Left lung (tissue), 10 donors: ENCODE results near the gene LY6G6D. TPM values are rescaled to one million over a fixed set of nuclear protein-coding genes. Genes with fewer than 3 reads are reported as not detected.
A peak's percentile ranks its signal among the peaks of the same experiment; 100 is the strongest.

Experiments
- ATAC-seq: fragments of 200-7000 bp; cut with Tn5 transposase; one replicate; pipeline ENCODE4 v1.9.1; 2020; ENCODE audit warnings: moderate library complexity
- DNase-seq, 4 donors: peaks; one replicate each; pipeline ENCODE4 v3.0.0-alpha.2; 2013 to 2020
- H3K27ac ChIP-seq, 2 donors: fragments of 200-600 bp; sonication (generic) in 1 of 2; one replicate each; pipeline versions ENCODE4 v1.5.0 to v1.8.0; 2020 to 2021
- H3K27me3 ChIP-seq, 2 donors: fragments of 200-600 bp; sonication (generic) in 1 of 2; one replicate each; pipeline versions ENCODE4 v1.5.0 to v1.8.0; 2020 to 2021
- H3K36me3 ChIP-seq, 2 donors: fragments of 200-600 bp; sonication (generic) in 1 of 2; one replicate each; pipeline versions ENCODE4 v1.5.0 to v1.8.0; 2020 to 2021
- H3K4me1 ChIP-seq, 2 donors: fragments of 200-600 bp; one replicate each; pipeline ENCODE4 v1.8.0; 2021
- H3K4me3 ChIP-seq, 2 donors: fragments of 200-600 bp; sonication (generic) in 1 of 2; one replicate each; pipeline versions ENCODE4 v1.5.0 to v1.8.0; 2020 to 2021; ENCODE audit warnings: mild to moderate bottlenecking in 1 of 2
- H3K9me3 ChIP-seq, 2 donors: fragments of 200-600 bp; sonication (generic) in 1 of 2; one replicate each; pipeline versions ENCODE4 v1.5.0 to v1.8.0; 2020 to 2021
- CTCF ChIP-seq, 2 donors: fragments of 200-600 bp; sonication (generic) in 1 of 2; IDR thresholded peaks; one replicate each; pipeline versions ENCODE4 v1.5.0 to v1.8.0; 2021; ENCODE audit warnings: antibody characterized with exemption in 2 of 2
- intact Hi-C, 2 donors: fragments of 100-400 bp; cut with DNase I; formaldehyde crosslinking; loops; one replicate each; pipeline versions ENCODE4 v1.11.2 to v1.14.2; 2022
- polyA plus RNA-seq, 6 donors: library from polyadenylated mRNA; unstranded; fragments of 120-200 nt; gene quantifications; one replicate each; pipeline ENCODE4 v1.2.1, GENCODE V29; 2013; ENCODE audit not compliant: insufficient read length in 6 of 6
- total RNA-seq, 2 donors: library from RNA; stranded (reverse); fragmentation: NEBNext Ultra II Directional; extraction: Animal tissue kit (Norgen Biotek cat#: 25700); gene quantifications; one replicate each; pipeline ENCODE4 v1.2.1, GENCODE V29; 2021
- donor health status: DM: no; HTN: yes; CAD: no.
- donor health status: DM: no; HTN: no; CAD: no.

LY6G6D gene
- total and polyA plus RNA-seq, 8 donors, result 0.57 TPM; not detected in 7

DNA sequence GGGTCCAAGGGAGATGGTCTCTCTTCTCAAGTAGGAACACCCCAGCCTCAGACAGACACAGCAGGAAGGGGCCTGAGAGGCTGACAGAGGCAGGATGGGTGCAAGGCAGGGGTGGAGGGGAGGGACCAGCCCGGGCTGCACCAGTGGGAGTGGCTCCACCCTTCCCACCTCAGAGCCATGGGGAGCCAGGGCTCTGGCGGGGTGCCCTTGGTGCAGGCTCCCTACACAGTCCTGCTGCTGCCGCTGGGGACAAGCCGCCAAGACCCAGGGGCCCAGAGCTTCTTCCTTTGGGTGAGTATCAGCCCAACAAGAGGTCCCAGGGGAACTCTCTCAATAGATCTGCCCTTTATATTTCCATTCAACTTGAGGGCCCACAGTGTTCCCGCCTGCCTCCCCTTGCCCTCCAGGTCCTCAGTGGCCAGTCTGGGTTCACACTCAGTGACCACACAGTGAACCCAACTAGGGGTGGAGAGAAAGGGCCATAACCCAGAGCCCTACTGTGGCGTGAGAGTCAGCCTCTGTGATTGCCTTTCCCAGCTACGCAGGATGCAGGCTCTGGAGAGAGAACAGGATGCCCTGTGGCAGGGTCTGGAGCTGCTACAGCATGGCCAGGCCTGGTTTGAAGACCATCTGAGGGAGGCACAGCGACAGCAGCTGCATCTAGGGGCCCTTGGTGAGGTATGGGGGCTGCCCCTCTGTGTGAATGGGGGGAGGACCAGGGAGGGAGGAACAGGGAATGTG lies 47.9 kb downstream of the LY6G6D start:
- no peaks in the 10 kb centered on the region for H3K27me3 ChIP-seq
- no peaks in the 10 kb centered on the region for H3K9me3 ChIP-seq
- intact Hi-C loops, result no loop called here
- ATAC-seq, result no peak
- peaks cover 0 to 4% of the 10 kb centered on the region in 2 donors for H3K4me1 ChIP-seq
- no peak for DNase-seq
- H3K36me3 ChIP-seq, result peaks cover 0 to 15% of the 10 kb centered on the region in 2 donors
- H3K4me3 ChIP-seq, result no peak overlapping the region
- no peak for TF ChIP-seq CTCF (IDR thresholded peaks at IDR 0.05)
- no peak overlapping the region for H3K27ac ChIP-seq

GRCh38 chr6:31763619-31763940 lies 48.4 kb downstream of the LY6G6D start:
- DNase-seq, result peak in 1 of 4 donors; percentile 17
- no peak overlapping the region for H3K4me3 ChIP-seq
- H3K27ac ChIP-seq, result no peak overlapping the region
- no peaks in the 10 kb centered on the region for H3K27me3 ChIP-seq
- peak; percentile 43 for ATAC-seq
- H3K36me3 ChIP-seq, result peaks cover 0 to 15% of the 10 kb centered on the region in 2 donors
- no peak for TF ChIP-seq CTCF (IDR thresholded peaks at IDR 0.05)
- intact Hi-C loops, result no loop called here
- no peaks in the 10 kb centered on the region for H3K9me3 ChIP-seq
- H3K4me1 ChIP-seq, result peaks cover 0 to 9% of the 10 kb centered on the region in 2 donors

DNA sequence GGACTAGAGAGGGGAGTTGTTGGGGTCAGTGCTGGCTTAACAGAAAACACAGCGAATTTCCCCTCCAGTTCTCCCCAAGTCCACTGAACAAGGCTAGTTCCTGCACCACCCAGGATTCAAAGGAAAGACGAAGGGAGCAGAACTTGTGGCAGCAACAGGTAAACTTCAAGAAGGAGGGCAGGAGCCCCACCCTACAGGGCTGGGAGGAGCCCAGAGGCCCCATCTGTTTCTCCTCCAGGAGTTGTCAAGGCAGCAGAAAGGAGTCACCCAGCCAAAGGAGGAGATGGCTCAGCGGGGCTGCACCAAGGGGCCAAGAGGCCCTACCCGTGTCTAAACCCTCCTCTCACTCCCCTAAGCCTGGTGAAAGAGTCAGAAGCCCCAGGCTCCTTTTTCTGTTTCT lies 49.0 kb downstream of the LY6G6D start:
- no peaks in the 10 kb centered on the region for H3K9me3 ChIP-seq
- peaks cover 0 to 15% of the 10 kb centered on the region in 2 donors for H3K4me1 ChIP-seq
- no peak overlapping the region for H3K27ac ChIP-seq
- ATAC-seq, result no peak
- peak in 1 of 4 donors; percentile 56 for DNase-seq
- intact Hi-C loops, result no loop called here
- H3K27me3 ChIP-seq, result no peaks in the 10 kb centered on the region
- no peak for TF ChIP-seq CTCF (IDR thresholded peaks at IDR 0.05)
- H3K36me3 ChIP-seq, result peaks cover 0 to 14% of the 10 kb centered on the region in 2 donors
- no peak overlapping the region for H3K4me3 ChIP-seq

DNA sequence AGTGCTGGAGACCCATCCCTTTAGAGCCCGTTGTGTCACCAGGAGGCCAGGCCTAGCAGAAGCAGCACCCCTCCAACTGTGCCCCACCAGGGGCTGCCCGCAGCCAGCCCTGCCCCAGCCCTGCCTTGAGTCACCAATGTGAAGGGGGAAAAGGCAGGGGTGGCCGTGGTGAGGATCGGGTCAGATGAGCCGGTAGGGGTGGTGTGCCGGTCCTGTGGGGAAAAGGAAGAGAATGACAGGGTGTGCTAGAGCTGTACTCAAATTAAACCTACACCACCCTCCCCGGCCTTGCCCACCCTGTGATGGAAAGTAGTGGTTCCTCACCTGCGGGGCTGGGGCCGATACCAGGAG lies 50.4 kb downstream of the LY6G6D start:
- no peak for TF ChIP-seq CTCF (IDR thresholded peaks at IDR 0.05)
- H3K9me3 ChIP-seq, result no peaks in the 10 kb centered on the region
- DNase-seq (peak in 1 of 4 donors; percentile 64), ATAC-seq (no peak)
- H3K27ac ChIP-seq, result no peak overlapping the region
- H3K4me3 ChIP-seq, result no peak overlapping the region
- peaks cover 0 to under 1% of the 10 kb centered on the region in 2 donors for H3K36me3 ChIP-seq
- intact Hi-C loops, result no loop called here
- peaks cover 0 to 25% of the 10 kb centered on the region in 2 donors for H3K4me1 ChIP-seq
- H3K27me3 ChIP-seq, result no peaks in the 10 kb centered on the region

GRCh38 chr6:31765910-31766794 lies 51.0 kb downstream of the LY6G6D start:
- Histone ChIP-seq H3K4me3 (no peak overlapping the region), H3K9me3 (no peaks in the 10 kb centered on the region), H3K4me1 (peaks cover 0 to 25% of the 10 kb centered on the region in 2 donors), H3K27ac (no peak overlapping the region), H3K36me3 (no peaks in the 10 kb centered on the region), H3K27me3 (no peaks in the 10 kb centered on the region)
- intact Hi-C loops, result no loop called here
- ATAC-seq (peak; percentile 41), DNase-seq (peak in 2 of 4 donors; percentile 42 to 73)
- TF ChIP-seq CTCF (IDR thresholded peaks at IDR 0.05), result no peak
